Measurements from ENCODE around the gene SLC12A9.

GRCh38 chr7:100874300-100874576 lies 21.7 kb downstream of the SLC12A9 start:
- TF ChIP-seq TAF1 (IDR thresholded peaks at IDR 0.05; ENCODE audit: low read depth) (no peak), CREB1 (IDR thresholded peaks at IDR 0.05; ENCODE audit: low read depth) (no peak), USF1 (IDR thresholded peaks at IDR 0.05) (no peak), YY1 (IDR thresholded peaks at IDR 0.05; ENCODE audit: low read depth) (no peak), CEBPB (IDR thresholded peaks at IDR 0.05) (no peak), RAD21 (IDR thresholded peaks at IDR 0.05; ENCODE audit: low read depth) (no peak), EP300 (IDR thresholded peaks at IDR 0.05; ENCODE audit: borderline replicate concordance) (no peak), MAX (IDR thresholded peaks at IDR 0.05) (no peak), TCF12 (IDR thresholded peaks at IDR 0.05; ENCODE audit: low read depth) (no peak)
